Natural killer cell (primary cell): ENCODE data around the gene EEIG2. TPM values are rescaled to one million over a fixed set of nuclear protein-coding genes. Genes with fewer than 3 reads are reported as not detected.

Experiments used
- ATAC-seq, 3 donors: fragments of 150-1000 bp in 2 of 3; fragments of 200-7000 bp in 1 of 3; cut with Tn5 transposase; 1 replicate in 1 of 3; 2 replicates in 2 of 3; pipeline ENCODE4 v1.10.0; 2021; ENCODE audit warnings: mild to moderate bottlenecking in 2 of 3, moderate library complexity in 2 of 3
- DNase-seq, 2 donors: peaks; one replicate each; pipeline versions ENCODE4 v3.0.0 to v3.0.0-alpha.2; 2013 to 2021; ENCODE audit warnings: mixed read lengths in 1 of 2
- H3K27ac ChIP-seq: one replicate; pipeline ENCODE4 v1.5.1; 2013; ENCODE audit warnings: mild to moderate bottlenecking, low read length
- H3K27me3 ChIP-seq: one replicate; pipeline ENCODE4 v1.6.1; 2013; ENCODE audit warnings: low read length; ENCODE audit not compliant: control insufficient read depth, insufficient read depth
- H3K36me3 ChIP-seq: one replicate; pipeline ENCODE4 v1.6.1; 2013; ENCODE audit warnings: low read length; ENCODE audit not compliant: control insufficient read depth, insufficient read depth
- H3K4me1 ChIP-seq: one replicate; pipeline ENCODE4 v1.6.1; 2013; ENCODE audit warnings: low read length; ENCODE audit not compliant: control insufficient read depth, insufficient read depth
- H3K4me3 ChIP-seq: one replicate; pipeline ENCODE4 v1.5.1; 2013; ENCODE audit warnings: low read length
- H3K9me3 ChIP-seq: one replicate; pipeline ENCODE4 v1.6.1; 2013; ENCODE audit warnings: low read length; ENCODE audit not compliant: control insufficient read depth, insufficient read depth
- H3K27ac Mint-ChIP-seq, 2 donors: one replicate each; pipeline ENCODE4 v1.8.0; 2022; ENCODE audit warnings: mild to moderate bottlenecking in 2 of 2, mixed read lengths in 2 of 2, moderate library complexity in 1 of 2
- H3K27me3 Mint-ChIP-seq, 2 donors: one replicate each; pipeline ENCODE4 v1.8.0; 2022; ENCODE audit warnings: low read depth in 2 of 2, mixed read lengths in 2 of 2
- H3K36me3 Mint-ChIP-seq: one replicate; pipeline ENCODE4 v1.8.0; 2022; ENCODE audit warnings: mixed read lengths
- H3K4me1 Mint-ChIP-seq, 2 donors: one replicate each; pipeline ENCODE4 v1.8.0; 2022; ENCODE audit warnings: mixed read lengths in 2 of 2
- H3K4me3 Mint-ChIP-seq: one replicate; pipeline ENCODE4 v1.8.0; 2022; ENCODE audit warnings: mild to moderate bottlenecking, moderate library complexity, mixed read lengths
- H3K9me3 Mint-ChIP-seq, 2 donors: one replicate each; pipeline ENCODE4 v1.8.0; 2022; ENCODE audit warnings: mixed read lengths in 2 of 2
- CTCF ChIP-seq: fragments of 200-600 bp; IDR thresholded peaks from one replicate; pipeline ENCODE4 v1.8.0; 2022; ENCODE audit warnings: antibody characterized with exemption
- WGBS: methylation state at CpG from one replicate; pipeline ENCODE4 v1.1.7; 2013; ENCODE audit warnings: missing lambda C conversion rate; ENCODE audit not compliant: insufficient coverage; 5-methylcytosine and 5-hydroxymethylcytosine counted together
- intact Hi-C: fragments of 100-400 bp; cut with micrococcal nuclease; formaldehyde crosslinking; loops from one replicate; pipeline ENCODE4 v1.14.2; 2022
- total RNA-seq, 4 donors: library from RNA; stranded (reverse); fragments of 120-200 nt in 1 of 4; gene quantifications; one replicate each; pipeline versions ENCODE4 v1.2.3 to v1.2.4, GENCODE V29; 2013 to 2022

EEIG2 gene
- total RNA-seq, 3 donors from 2014 or later (not counting 1 experiment from before 2014, with no cell fraction given) = 18.2 to 23.9 (median 20.3) TPM

GRCh38 chr1:108553905-108554304 is 6.0 kb upstream of the EEIG2 start:
- no peak for TF ChIP-seq CTCF
- Histone ChIP-seq H3K4me3 (no peak overlapping the region), H3K27ac (no peak overlapping the region), H3K36me3 (no peaks in the 10 kb centered on the region), H3K4me1 (peaks cover 8% of the 10 kb centered on the region), H3K9me3 (no peaks in the 10 kb centered on the region), H3K27me3 (no peaks in the 10 kb centered on the region)
- Mint-ChIP-seq H3K4me1 (no peaks in the 10 kb centered on the region), H3K27ac (no peak overlapping the region), H3K36me3 (no peaks in the 10 kb centered on the region), H3K9me3 (no peaks in the 10 kb centered on the region), H3K27me3 (no peaks in the 10 kb centered on the region), H3K4me3 (no peak overlapping the region)
- ATAC-seq (no peak), DNase-seq (no peak)
- intact Hi-C loops = no loop called here
- 91% methylated on average over 4 of the region's 4 CpGs for WGBS

DNA sequence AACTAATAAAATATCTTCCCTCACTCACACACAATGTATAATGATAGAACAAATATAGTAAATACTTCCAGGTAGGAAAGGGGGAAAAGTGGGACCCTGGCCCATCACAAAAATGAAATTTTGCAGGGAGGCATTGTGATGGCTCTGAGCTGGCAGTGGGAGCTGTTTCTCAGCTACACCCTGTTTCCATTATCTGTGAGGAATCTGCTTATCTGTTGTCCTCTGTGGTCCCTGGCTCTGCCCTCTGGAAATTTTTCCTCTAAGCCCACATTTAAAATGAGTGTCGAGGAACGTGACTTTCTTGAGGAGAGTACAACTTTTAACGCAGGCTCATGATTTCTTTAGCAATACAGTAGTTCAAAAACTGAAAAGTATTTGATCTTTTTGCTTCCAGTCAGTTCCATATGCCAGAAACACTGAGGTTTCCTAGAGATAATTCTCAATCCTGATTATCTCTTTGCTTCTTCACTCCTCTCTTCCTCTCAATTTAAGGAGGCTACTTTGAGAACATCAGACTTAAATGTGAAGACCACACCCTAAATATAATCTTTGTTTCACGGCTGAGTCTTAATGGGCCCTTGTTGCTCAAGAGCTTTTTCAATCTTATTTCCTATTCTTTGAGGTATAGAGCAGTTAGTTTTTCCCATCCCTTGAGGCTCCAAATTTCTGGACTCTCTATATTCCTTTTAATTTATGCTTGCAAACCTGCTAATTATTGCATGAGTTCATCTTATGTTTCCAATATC is 5.0 kb upstream of the EEIG2 start:
- no peaks in the 10 kb centered on the region for H3K27me3 Mint-ChIP-seq

DNA sequence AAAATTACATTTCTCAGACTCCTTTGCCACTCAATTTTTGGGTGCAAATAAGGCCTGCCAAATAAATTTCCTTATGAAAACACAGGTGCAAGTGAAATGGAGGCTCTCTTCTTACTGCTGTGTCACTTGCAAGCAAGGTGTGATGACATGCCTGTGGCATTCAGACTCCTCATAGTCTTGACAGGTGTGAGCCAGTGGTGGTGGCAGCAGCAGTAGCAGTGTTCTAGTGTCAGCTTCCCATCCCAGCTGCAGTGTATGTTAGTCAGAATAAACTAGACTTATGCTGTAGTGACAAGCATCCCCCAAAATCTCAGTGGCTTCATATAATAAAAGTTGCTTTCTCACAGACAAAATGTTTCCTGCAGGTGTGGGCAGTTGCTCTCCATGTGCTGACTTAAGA is 3.8 kb upstream of the EEIG2 start:
- Mint-ChIP-seq H3K4me1 (peaks cover 6 to 7% of the 10 kb centered on the region in 2 donors), H3K4me3 (no peak overlapping the region), H3K36me3 (no peaks in the 10 kb centered on the region), H3K9me3 (no peaks in the 10 kb centered on the region), H3K27me3 (no peaks in the 10 kb centered on the region), H3K27ac (no peak overlapping the region)
- H3K4me3 ChIP-seq = no peak overlapping the region
- H3K36me3 ChIP-seq = no peaks in the 10 kb centered on the region
- TF ChIP-seq CTCF = no peak
- no peaks in the 10 kb centered on the region for H3K9me3 ChIP-seq
- peak in 1 of 2 donors; percentile 8 for DNase-seq
- ATAC-seq = no peak
- no peaks in the 10 kb centered on the region for H3K27me3 ChIP-seq
- peaks cover 21% of the 10 kb centered on the region for H3K4me1 ChIP-seq
- intact Hi-C loops = no loop called here
- peak overlapping the region; percentile 19 for H3K27ac ChIP-seq

More for the DNA sequence above, 5.0 kb upstream of the EEIG2 start:
- Mint-ChIP-seq H3K36me3 (no peaks in the 10 kb centered on the region), H3K9me3 (no peaks in the 10 kb centered on the region), H3K4me3 (no peak overlapping the region), H3K4me1 (no peaks in the 10 kb centered on the region), H3K27ac (no peak overlapping the region)
- intact Hi-C loops = no loop called here
- H3K27me3 ChIP-seq = no peaks in the 10 kb centered on the region
- 94% methylated on average over 3 of the region's 4 CpGs for WGBS
- ATAC-seq = no peak
- TF ChIP-seq CTCF = no peak
- H3K27ac ChIP-seq = no peak overlapping the region
- H3K4me1 ChIP-seq = peaks cover 13% of the 10 kb centered on the region
- no peak for DNase-seq
- H3K4me3 ChIP-seq = no peak overlapping the region
- no peaks in the 10 kb centered on the region for H3K36me3 ChIP-seq
- H3K9me3 ChIP-seq = no peaks in the 10 kb centered on the region

- TF ChIP-seq CTCF = no peak
- H3K9me3 ChIP-seq = no peaks in the 10 kb centered on the region
- peak overlapping the region; percentile 49 for H3K27ac ChIP-seq
- H3K4me3 ChIP-seq = no peak overlapping the region
- peaks cover 22% of the 10 kb centered on the region for H3K4me1 ChIP-seq
- no peaks in the 10 kb centered on the region for H3K36me3 Mint-ChIP-seq
- WGBS = 60% methylated on average over 4 of the region's 4 CpGs
- no peak for ATAC-seq
- H3K4me3 Mint-ChIP-seq = no peak overlapping the region
- H3K36me3 ChIP-seq = no peaks in the 10 kb centered on the region
- DNase-seq = peak in 1 of 2 donors; percentile 14
- no peaks in the 10 kb centered on the region for H3K27me3 Mint-ChIP-seq
- intact Hi-C loops = no loop called here
- H3K9me3 Mint-ChIP-seq = no peaks in the 10 kb centered on the region
- no peaks in the 10 kb centered on the region for H3K27me3 ChIP-seq
- H3K27ac Mint-ChIP-seq = no peak overlapping the region
- H3K4me1 Mint-ChIP-seq = peaks cover 10 to 11% of the 10 kb centered on the region in 2 donors
Measured at GRCh38 chr1:108556499-108556898, 3.4 kb upstream of the EEIG2 start.
